Smooth muscle cell of the pulmonary artery (primary cell): ENCODE data around the gene NPIPA1. TPM values are rescaled to one million over a fixed set of nuclear protein-coding genes. Genes with fewer than 3 reads are reported as not detected.

Experiments
- total RNA-seq: library from RNA; depleted of rRNA; stranded (reverse); fragments of >200 nt; gene quantifications from 2 replicates; pipeline ENCODE4 v1.2.3, GENCODE V29; 2014

Gene NPIPA1
- 58.4 and 78.9 TPM in 2 replicates for total RNA-seq

DNA sequence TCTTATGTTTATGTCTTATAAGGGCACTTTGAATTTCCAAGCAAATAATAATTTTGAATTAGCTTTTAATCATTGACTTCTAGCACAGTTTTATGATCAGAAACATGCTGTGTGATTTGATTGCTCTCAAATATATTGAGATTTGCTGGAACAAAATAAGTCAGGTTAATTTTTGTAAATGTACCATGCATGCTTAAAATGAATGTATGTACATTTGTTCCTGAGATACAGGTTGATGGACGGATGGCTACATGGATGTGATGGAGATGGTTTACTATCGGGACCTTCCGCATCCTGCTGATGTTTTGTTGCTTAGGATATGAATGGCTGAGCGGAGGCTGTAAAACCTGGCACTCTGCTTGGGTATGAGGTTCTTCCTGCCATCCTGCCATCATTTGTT is at the start of gene NPIPA1:
TSS of gene NPIPA1 (plus strand) at position 301 of the 400 bp plus-strand sequence. CDS start at position 301, 0 bp downstream.

GRCh38 chr16:14974656-14975417 is 37.6 kb downstream of the NPIPA1 start, which contains the start of gene PDXDC1:
Gene PDXDC1 (plus strand): TSS chr16:14975026. CDS start chr16:14975200, 174 bp downstream.

Other genes with a start within 250 kb of the NPIPA1 start
- gene PLA2G10, start 243.1 kb upstream of the NPIPA1 start, total RNA-seq, result not detected in 2 replicates
- 0.69 and 0.98 TPM in 2 replicates for gene NPIPA3, start 234.0 kb upstream of the NPIPA1 start, total RNA-seq
- 0.69 and 0.98 TPM in 2 replicates for gene NPIPA2, start 194.9 kb upstream of the NPIPA1 start, total RNA-seq
- gene NOMO1, start 103.7 kb upstream of the NPIPA1 start, total RNA-seq, result 165 and 264 TPM in 2 replicates
- gene PDXDC1, start 37.6 kb downstream of the NPIPA1 start, total RNA-seq, result 96.7 and 137 TPM in 2 replicates
- 55.1 and 61.3 TPM in 2 replicates for gene NTAN1, start 118.6 kb downstream of the NPIPA1 start, total RNA-seq
- gene RRN3, start 156.8 kb downstream of the NPIPA1 start, total RNA-seq, result 32.1 and 36.8 TPM in 2 replicates